ENCODE results near the gene CFAP299. TPM values are rescaled to one million over a fixed set of nuclear protein-coding genes. Genes with fewer than 3 reads are reported as not detected.

CFAP299 gene
- total and polyA plus RNA-seq, 9 of the 15 experiments (the other 6 are each of a cell fraction or from before 2014, with no cell fraction given), result 0.09 to 3.0 (median 0.76) TPM

GRCh38 chr4:80475798-80476197 lies 140.3 kb downstream of the CFAP299 start (continued):
- no peak for TF ChIP-seq CHD7 (IDR thresholded peaks at IDR 0.05; ENCODE audit: low read depth, low read length)
- TF ChIP-seq ESRRA (IDR thresholded peaks at IDR 0.05; ENCODE audit: borderline replicate concordance, low read depth), result no peak
- no peak for TF ChIP-seq KLF13 (tag; IDR thresholded peaks at IDR 0.05; ENCODE audit: borderline replicate concordance, low read depth)
- no peak for TF ChIP-seq TARDBP (IDR thresholded peaks at IDR 0.05)

All from K562 (cell line).